ENCODE results near the gene ALDH1A1.

The ALDH1A1 gene

DNA sequence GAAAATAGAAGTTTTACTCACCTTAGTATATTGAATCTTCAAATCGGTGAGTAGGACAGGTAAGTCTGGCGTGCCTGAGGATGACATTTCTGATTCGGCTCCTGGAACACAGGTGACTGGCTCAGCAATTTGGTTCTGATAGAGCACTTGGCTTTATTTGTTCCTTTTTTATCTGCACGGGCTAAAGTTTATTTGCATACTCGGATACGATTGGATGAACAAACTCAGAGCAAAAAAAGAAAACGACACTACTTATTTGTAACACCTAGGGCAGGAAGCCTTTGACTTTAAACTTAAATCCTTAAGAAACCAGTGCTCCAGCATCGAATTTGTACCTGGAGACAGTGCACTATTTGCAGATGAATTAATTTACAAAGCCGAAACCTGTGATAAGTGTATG, at the start of gene ALDH1A1:
TSS of gene ALDH1A1 (minus strand) at position 140 of the 400 bp plus-strand sequence. CDS start at position 87, 53 bp downstream.
- no peak for DNase-seq

DNA sequence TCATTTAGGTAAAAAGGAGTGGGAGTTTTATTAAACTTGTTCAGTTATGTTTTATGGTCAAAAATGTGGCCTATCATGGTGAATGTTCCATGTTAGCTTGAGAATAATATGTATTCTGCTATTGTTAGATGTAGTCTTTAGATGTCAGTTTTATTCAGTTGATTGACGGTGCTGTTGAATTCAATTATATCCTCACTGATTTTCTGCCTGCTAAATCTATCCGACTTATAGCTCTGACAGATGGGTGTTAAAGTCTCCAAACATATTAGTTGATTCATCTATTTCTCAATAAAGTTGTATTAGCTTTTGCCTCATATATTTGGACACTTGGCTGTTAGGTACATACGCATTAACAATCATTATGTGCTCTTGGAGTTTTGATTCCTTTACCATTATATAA, 49.0 kb upstream of the ALDH1A1 start:
- no peak for DNase-seq

GRCh38 chr9:72998363-72998762, 45.5 kb upstream of the ALDH1A1 start:
- DNase-seq = no peak

DNA sequence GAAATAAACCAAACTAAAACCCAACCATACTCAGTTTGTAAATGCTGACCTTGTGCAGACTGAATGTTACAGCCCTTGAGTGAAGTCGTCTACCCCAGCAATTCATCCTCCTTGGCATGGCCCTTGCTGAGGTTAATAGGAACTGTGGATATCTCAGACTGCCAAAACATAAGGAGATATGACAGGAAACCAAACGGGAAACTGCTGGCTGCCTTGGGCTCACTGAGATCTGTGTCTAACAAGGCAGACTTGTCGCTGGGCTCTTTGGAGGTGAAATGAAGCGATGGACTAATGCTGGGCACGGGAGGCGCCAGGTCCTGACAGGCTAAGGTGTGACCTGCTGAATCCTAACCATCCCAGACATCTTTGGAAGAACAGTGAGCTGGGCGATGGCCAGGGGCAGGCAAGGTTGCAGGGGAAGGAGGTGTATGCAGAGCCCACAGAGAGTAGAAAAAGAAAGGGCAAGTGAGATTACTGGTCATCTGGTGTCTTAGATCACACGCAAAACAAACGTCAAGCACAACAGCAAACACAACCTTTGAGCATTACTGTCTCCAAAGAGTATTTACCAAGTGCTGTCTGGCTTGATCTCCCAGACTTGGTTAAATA, 44.6 kb upstream of the ALDH1A1 start:
- DNase-seq = no peak

DNA sequence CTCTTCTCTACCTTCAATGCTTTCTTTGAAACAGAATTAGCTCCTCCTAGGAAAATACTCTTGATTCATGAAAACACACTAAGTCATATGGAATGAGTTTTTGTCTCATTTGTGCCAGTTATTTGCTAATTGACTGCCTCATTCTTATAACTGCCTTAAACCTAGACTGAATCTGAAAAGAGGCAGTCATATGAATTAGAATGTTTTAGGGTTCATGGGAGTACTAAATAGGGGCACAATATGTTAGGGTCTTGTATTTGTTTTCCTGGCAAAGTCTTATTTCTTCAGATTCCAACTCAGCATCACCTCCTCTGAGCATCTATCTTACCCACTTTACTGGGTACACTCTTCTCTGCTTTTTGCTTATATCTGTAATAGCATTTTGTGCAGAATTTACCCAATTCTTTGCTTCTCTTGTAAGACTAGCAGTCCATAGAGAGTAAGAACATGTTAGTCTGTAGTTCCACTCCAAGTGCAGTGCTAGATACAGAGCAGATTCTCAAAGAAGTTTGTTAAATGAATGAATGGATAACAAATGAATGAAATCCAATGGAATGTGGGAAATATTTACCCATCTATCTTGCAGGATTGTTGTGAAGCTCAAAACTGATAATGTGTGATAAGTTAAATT, 43.9 kb upstream of the ALDH1A1 start:
- no peak for DNase-seq

DNA sequence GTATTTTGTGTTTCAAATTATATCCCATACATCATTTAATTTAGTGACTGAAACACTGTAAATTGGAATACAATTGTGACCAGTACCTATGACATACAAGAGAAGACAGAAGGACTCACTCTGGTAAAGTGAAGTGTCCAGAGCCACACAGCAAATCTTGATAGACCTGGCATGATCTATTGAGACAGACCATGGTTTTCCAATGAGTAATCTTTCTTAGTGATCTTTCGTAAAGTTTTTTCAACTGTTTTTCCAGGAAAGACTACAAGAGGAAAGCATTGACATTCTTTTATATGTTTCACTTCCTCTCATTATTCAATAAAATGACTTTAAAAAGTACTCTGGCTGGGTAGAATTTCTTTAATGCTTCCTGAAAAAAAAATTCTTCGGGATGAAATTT, 43.3 kb upstream of the ALDH1A1 start:
- no peak for DNase-seq

DNA sequence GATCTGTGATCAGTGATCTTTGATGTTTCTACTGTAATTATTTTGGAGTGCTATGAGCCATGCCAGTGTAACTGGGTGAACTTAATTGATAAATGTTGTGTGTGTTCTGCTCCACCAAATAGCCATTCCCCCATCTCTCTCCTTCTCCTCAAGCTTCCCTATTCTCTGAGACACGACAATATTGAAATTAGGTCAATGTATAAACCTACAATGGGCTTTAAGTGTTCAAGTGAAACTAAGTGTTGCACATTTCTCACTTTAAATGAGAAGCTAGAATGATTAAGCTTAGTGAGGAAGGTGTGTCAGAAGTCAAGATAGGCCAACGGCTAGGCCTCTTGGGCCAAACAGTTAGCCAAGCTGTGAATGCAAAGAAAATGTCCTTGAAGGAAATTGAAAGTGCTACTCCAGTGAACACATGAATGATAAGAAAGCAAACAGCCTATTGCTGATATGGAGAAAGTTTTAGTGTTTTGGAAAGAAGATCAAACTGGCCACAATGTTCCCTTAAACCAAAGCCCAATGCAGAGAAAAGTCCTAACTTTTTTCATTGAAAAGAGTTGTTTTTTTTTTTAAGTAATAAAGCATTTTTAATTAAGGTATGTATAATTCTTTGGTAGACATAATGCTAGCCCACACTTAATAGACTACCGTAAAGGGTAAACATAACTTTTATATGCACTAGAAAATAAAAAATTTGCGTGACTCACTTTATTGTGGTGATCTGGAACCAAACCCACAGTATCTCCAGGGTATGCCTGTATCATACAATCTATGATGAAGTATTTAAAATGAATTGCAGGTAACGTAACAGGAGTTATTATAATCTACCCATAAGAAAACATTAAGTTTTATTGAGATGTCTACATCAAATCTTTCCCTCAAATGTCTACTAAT, 42.5 kb upstream of the ALDH1A1 start:
- DNase-seq = no peak

DNA sequence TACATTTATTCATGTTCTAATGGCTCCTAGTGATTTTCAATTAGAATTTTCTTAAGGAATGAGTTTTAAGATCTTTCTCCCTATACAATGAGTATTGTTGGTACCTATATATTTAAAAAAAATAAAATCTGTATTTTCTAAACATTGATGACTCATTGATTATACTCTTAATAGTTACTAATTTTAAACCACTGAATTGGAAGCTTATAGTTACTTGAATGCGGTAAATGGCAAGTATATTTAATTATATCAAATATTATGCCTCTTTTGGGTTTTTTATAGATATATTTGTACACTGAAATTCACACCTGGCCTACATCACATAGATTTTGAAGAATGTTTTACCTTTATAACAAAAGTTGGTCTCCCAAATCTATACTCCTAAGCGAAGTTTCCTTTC, 38.9 kb upstream of the ALDH1A1 start:
- no peak for DNase-seq

DNA sequence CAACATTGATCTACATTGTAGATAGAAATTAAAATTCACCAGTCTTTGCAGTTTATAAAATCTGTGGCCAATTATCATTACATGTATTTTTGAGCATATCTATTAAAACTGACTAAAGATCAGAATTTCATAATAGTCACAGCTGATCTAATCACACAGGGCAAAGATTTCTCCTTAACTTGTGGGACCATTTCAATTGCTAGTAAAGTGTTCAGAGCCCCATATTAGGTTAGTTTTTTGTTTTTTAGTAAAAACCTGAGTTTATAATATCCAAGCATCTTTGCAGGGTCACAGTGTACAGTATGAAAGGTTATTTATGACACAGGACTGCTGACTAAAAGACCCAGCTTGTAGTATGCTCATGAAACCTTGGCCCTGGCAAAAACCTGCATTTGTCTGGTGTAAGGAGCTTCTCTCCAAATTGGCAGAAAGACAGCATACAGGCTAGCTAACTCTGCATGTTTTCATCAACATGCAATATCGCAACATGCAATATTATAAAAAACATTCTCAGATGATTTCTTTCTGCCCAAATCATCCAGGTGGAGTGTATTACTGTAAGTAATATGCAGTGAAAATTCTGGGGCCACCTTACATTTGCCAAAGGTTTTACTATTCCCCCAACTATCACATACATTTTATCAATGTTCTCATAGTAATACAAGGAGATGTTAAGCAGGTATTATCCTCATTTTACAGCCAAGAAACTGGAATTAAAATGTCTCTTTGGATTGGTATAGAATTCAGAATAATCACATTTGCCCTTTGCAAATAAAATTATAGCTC, 37.7 kb upstream of the ALDH1A1 start:
- no peak for DNase-seq

- DNase-seq = no peak
Measured at GRCh38 chr9:72986522-72987116, 33.8 kb upstream of the ALDH1A1 start.

DNA sequence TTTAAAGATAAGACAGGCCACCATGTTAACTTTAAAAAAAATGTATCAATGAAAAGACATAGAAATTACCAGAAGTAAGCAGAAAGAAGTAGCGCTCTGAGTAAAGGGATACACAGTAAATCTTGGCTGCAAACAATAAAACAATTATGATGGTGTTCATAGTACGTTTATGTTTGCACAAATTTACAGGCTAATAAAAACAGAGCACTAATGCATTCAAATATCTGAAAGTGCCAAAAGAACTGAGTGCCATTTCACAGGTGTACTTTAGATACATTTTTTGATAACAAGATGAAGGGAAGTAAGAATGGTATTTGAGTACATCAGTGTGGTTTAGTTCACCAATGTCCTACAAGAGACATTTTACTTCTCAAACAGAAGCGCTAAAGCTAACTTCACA, 32.9 kb upstream of the ALDH1A1 start:
- DNase-seq = no peak

- DNase-seq = no peak
Measured at GRCh38 chr9:72984991-72985390, 32.1 kb upstream of the ALDH1A1 start.

DNA sequence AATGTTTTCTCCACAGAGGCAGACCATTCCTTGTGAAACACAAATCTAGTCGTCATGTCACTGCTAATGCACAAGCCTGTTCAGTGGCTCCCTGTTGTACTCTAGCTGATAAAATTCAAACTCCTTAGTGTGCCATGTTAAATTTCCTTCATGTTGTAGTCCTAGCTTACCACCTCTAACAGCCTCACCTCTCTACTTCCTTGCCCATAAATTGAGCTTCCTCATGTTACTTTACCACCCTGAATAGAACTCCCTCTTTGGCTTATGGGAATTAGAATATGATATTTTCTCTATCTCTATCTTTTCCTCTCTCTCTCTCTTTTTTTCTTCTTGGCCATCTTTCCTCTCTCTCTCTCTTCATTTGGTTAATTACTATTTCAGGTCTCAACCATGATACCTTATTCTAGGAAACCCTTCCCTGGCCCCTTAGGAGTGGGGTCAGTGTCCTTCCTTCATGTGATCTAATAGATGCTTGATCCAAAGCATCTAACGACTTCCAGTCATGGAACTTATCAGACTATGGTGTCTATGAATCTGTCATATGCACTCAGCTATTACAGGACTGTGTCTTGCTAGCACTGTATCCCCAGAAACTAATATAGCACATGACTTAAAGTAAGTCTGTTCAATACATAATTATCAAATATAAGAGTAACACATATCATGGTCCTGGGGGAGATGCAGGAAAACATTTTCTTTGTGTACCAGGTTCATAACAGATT, 31.5 kb upstream of the ALDH1A1 start:
- no peak for DNase-seq

DNA sequence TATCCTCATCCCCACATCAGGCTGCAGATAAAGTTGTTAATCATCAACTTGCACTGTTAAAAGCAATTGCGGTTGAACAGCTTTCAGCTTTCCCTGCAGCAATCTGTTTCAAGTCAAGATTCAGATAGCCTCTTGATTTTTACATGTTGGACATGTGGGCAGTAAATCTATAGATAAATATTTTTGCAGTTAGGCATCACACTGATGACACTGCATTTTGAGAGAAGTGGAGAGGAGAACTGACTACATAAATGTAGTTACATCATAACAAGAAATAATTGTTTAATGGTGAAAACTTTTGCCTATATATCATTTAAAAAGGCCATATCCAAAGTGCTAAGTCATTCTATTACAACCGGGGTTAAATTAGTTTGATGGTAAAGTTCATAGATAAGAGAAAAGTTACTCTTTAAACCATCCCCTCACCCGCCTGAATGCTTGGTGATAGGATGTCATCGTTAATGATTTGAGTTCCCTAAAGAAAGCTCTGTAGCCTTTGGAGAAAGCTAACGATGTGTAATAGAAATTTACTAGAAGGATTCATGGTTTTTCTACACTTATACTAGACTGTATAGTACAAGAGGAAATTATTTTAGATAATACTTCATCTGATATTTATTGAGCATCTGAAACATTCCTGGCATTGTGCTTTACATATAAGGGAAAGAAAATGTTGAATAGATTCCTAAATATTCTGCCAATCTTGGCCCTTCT, 30.8 kb upstream of the ALDH1A1 start:
- no peak for DNase-seq

DNA sequence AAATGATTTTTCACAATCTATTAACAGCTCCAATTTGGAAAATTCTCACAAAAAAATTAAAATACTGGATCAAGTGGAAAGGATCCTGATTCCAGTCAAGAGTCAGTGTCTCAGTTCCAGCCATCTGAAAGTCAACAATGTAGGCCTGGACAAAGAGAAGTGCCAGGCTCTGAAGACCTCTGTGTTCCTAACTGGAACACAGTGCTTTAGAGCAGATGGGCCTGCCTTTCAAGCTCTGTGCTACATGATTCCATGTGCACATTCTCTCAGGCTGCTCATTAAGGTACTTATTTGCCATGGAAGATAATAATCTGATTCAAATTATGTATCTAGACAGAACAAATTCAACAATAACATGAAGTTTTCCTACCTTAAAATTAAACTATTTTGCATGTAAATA, 30.2 kb upstream of the ALDH1A1 start:
- DNase-seq = no peak

DNA sequence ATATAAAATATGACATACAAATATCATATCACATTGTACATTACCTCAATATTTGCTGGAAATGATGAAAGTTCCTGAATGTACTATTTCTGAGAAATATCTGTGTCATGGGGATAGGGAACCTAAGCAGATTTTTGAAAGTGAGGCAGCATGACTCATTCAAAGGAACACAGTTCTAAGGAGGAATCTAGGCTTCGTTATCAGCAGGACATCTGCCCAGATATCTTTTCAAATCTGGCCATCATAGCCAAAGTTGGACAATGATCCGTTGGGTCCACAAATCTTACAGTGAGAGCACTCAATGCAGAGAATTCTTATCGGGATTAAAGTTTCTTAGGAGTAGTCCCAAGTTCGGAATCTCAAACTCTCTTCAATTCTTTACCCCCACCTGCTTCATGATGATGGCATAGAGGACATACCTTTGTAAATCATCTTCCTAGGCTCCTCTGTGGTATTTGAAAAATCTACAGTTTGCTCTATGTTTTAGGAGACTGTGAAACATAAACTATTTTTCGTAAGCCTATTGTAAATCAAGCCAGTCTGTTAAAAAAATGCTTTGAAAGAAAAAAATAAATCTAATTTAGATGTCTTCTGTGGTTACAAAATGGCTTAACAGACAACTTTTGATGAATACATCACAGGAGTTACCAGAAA, 29.4 kb upstream of the ALDH1A1 start:
- DNase-seq = no peak

GRCh38 chr9:72981433-72981832, 28.6 kb upstream of the ALDH1A1 start:
- no peak for DNase-seq

- no peak for DNase-seq
Measured at GRCh38 chr9:72980600-72981265, 27.9 kb upstream of the ALDH1A1 start.

GRCh38 chr9:72980183-72980582, 27.3 kb upstream of the ALDH1A1 start:
- DNase-seq = no peak

DNA sequence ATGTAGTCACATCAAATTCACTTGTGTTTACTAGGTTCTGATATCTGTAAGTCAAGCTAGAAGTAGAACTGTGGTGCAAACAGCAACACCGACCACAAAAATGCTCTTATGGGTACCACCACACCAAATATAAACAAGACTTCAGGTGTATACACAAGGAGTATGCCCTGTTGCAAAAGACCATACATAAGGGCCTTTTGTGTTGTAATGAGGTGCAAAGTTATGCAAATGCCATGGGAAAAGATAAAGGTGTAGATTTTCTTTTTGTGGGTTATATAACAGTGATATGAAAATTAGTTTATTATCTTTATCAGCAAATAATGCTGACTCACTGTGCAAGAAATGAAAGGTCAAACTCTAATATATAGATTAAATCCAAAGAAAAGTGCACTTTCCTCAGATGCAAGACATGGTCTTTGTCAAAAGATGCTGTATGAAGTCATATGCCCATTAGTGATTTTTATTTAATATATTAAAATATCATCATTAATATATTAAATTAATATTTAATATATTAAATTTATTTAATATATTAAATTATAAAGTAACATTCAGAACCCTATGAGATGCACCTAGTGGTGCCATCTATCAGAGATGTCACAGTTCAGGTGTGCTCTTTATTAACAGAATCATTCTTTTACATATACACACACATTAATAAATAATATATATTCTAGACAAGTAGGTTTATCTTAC, 26.7 kb upstream of the ALDH1A1 start:
- DNase-seq = no peak

Data from DMS153 (cell line).